ENCODE measurements around the gene KRTAP10-3. TPM values are rescaled to one million over a fixed set of nuclear protein-coding genes. Genes with fewer than 3 reads are reported as not detected.
A peak's percentile ranks its signal among the peaks of the same experiment; 100 is the strongest.

KRTAP10-3 gene
- total and polyA plus RNA-seq, 9 of the 15 experiments (the other 6 are each of a cell fraction or from before 2014, with no cell fraction given), result not detected

GRCh38 chr21:44556879-44557278 lies 1.7 kb downstream of the KRTAP10-3 start:
- FAIRE-seq (no peak), DNase-seq (ENCODE audit: extremely low read depth in 1 of 4, low spot score in 3 of 4) (no peak), ATAC-seq (no peak)
- BruUV-seq (replicated peaks), result no TSS peak
- H3K27me3 ChIP-seq (ENCODE audit: control insufficient read depth in 2 of 2, insufficient read depth in 2 of 2, low read length in 2 of 2), result peaks cover 46 to 59% of the 10 kb centered on the region in 2 experiments
- no peak overlapping the region for H3K9ac ChIP-seq (ENCODE audit: insufficient read depth in 1 of 2, low read depth in 2 of 2, low read length in 2 of 2)
- H3K4me1 ChIP-seq (replicated peaks in 1 of 2; ENCODE audit: control insufficient read depth in 2 of 2, insufficient read depth in 2 of 2, low read length in 2 of 2), result no peaks in the 10 kb centered on the region; a peak in 1 of 5 replicates
- TF ChIP-seq CCNT2 (IDR thresholded peaks at IDR 0.05; ENCODE audit: borderline replicate concordance, extremely low read depth, insufficient read length, low read depth, low read length), result no peak
- TF ChIP-seq EZH2 (IDR thresholded peaks at IDR 0.05; ENCODE audit: borderline replicate concordance, low read depth, low read length), result 0 out of 2 replicates have a peak, but pooled peaks have one; percentile 72
- POLR2A ChIA-PET, result interaction anchor here (0.6 to 1.6 kb wide), 3 partner anchors 16 to 25 kb away, joined by 3 read pairs; no protein-coding TSS in a partner anchor
- 0 out of 2 replicates have a peak, but pooled peaks cover 2% of the 10 kb centered on the region for H4K20me1 ChIP-seq (replicated peaks; ENCODE audit: control insufficient read depth, insufficient read depth, low read length)
- H3K9me3 ChIP-seq (replicated peaks; ENCODE audit: control insufficient read depth, insufficient read depth, low read depth, low read length), result no peaks in the 10 kb centered on the region
- no peak overlapping the region for H3K27ac ChIP-seq (ENCODE audit: extremely low read depth, low read depth, low read length)
- CTCF ChIA-PET (ENCODE audit: low intra/inter-chr PET ratio), result no interaction called here
- H3K4me3 ChIP-seq, result no peak overlapping the region
- H3K79me2 ChIP-seq (ENCODE audit: control insufficient read depth, insufficient read depth, low read length), result no peaks in the 10 kb centered on the region
- in situ Hi-C loops (cut with MboI) (no loop called here), intact Hi-C loops (cut with micrococcal nuclease) (no loop called here)
- no peaks in the 10 kb centered on the region for H3K36me3 ChIP-seq (ENCODE audit: control insufficient read depth, insufficient read depth, low read length)
- WGBS (ENCODE audit: insufficient coverage, low coverage, missing lambda C conversion rate), result 1% methylated on average over 9 of the region's 9 CpGs
- no peak overlapping the region for H3K4me2 ChIP-seq (ENCODE audit: insufficient read depth, low read length)
- no peaks in the 10 kb centered on the region for H3K9me1 ChIP-seq (ENCODE audit: control insufficient read depth, insufficient read depth, low read length)
- no peak overlapping the region for H2AFZ ChIP-seq (ENCODE audit: low read depth, low read length)

GRCh38 chr21:44555200-44555875 lies 3.3 kb downstream of the KRTAP10-3 start:
- no peak for TF ChIP-seq POLR2H (tag; IDR thresholded peaks at IDR 0.05; ENCODE audit: low read depth)
- TF ChIP-seq TOE1 (IDR thresholded peaks at IDR 0.05; ENCODE audit: borderline replicate concordance), result no peak
- no peak for TF ChIP-seq TOE1 (CRISPR knock-in tag; IDR thresholded peaks at IDR 0.05; ENCODE audit: borderline replicate concordance, low read depth)
- Histone ChIP-seq H3K9me3 (replicated peaks; ENCODE audit: control insufficient read depth, insufficient read depth, low read depth, low read length) (no peaks in the 10 kb centered on the region), H3K4me1 (replicated peaks in 1 of 2; ENCODE audit: control insufficient read depth in 2 of 2, insufficient read depth in 2 of 2, low read length in 2 of 2) (no peaks in the 10 kb centered on the region; a peak in 1 of 5 replicates), H3K9ac (ENCODE audit: insufficient read depth in 1 of 2, low read depth in 2 of 2, low read length in 2 of 2) (no peak overlapping the region), H3K79me2 (ENCODE audit: control insufficient read depth, insufficient read depth, low read length) (no peaks in the 10 kb centered on the region), H2AFZ (ENCODE audit: low read depth, low read length) (no peak overlapping the region), H3K9me1 (ENCODE audit: control insufficient read depth, insufficient read depth, low read length) (no peaks in the 10 kb centered on the region), H3K27ac (ENCODE audit: extremely low read depth, low read depth, low read length) (no peak overlapping the region), H3K4me2 (ENCODE audit: insufficient read depth, low read length) (no peak overlapping the region), H3K27me3 (ENCODE audit: control insufficient read depth in 2 of 2, insufficient read depth in 2 of 2, low read length in 2 of 2) (peaks cover 46 to 71% of the 10 kb centered on the region in 2 experiments), H3K4me3 (no peak overlapping the region), H4K20me1 (replicated peaks; ENCODE audit: control insufficient read depth, insufficient read depth, low read length) (0 out of 2 replicates have a peak, but pooled peaks cover 2% of the 10 kb centered on the region), H3K36me3 (ENCODE audit: control insufficient read depth, insufficient read depth, low read length) (no peaks in the 10 kb centered on the region)
- ChIA-PET CTCF (ENCODE audit: low intra/inter-chr PET ratio) (no interaction called here), POLR2A (interaction anchor here (1.6 kb wide), 1 partner anchor 15 kb away, joined by 3 read pairs; no protein-coding TSS in a partner anchor)
- in situ Hi-C loops (cut with MboI) (no loop called here), intact Hi-C loops (cut with micrococcal nuclease) (no loop called here)
- no TSS peak for BruUV-seq (replicated peaks)
- FAIRE-seq, result no peak
- peak; percentile 40; the same call in 2 of the 3 replicates for ATAC-seq
- DNase-seq (ENCODE audit: extremely low read depth in 1 of 4, low spot score in 3 of 4), result no peak
- WGBS (ENCODE audit: insufficient coverage, low coverage, missing lambda C conversion rate), result 0% methylated on average over 12 of the region's 13 CpGs
